ENCODE results near the gene MTHFD1L. TPM values are rescaled to one million over a fixed set of nuclear protein-coding genes. Genes with fewer than 3 reads are reported as not detected.

Gene MTHFD1L
- total and polyA plus RNA-seq, 9 of the 15 experiments (the other 6 are each of a cell fraction or from before 2014, with no cell fraction given) = 20.9 to 128 (median 61.0) TPM

GRCh38 chr6:150883521-150883920 is 18.0 kb downstream of the MTHFD1L start (continued):
- TF ChIP-seq U2AF1 (optimal IDR thresholded peaks at IDR 0.05; ENCODE audit: low read depth, low read length) (no peak), ZHX1 (conservative IDR thresholded peaks at IDR 0.05; ENCODE audit: low read length) (no peak), PATZ1 (CRISPR knock-in tag; IDR thresholded peaks at IDR 0.05; ENCODE audit: borderline replicate concordance) (no peak)

GRCh38 chr6:150886155-150886554 is 20.7 kb downstream of the MTHFD1L start:
- POLR2A ChIA-PET = interaction anchor here (1.0 to 2.8 kb wide), 3 partner anchors 10 to 16 kb away, joined by 4 to 10 read pairs (median 5); no protein-coding TSS in a partner anchor

More at GRCh38 chr6:150886155-150886554, 20.7 kb downstream of the MTHFD1L start:
- Histone ChIP-seq H3K79me2 (ENCODE audit: control insufficient read depth, insufficient read depth, low read length) (peaks cover 12% of the 10 kb centered on the region; the same call in 2 of the 3 replicates), H4K20me1 (replicated peaks; ENCODE audit: control insufficient read depth, insufficient read depth, low read length) (no peaks in the 10 kb centered on the region; the same call in 1 of the 2 replicates), H2AFZ (ENCODE audit: low read depth, low read length) (no peak overlapping the region), H3K27me3 (ENCODE audit: control insufficient read depth in 2 of 2, insufficient read depth in 2 of 2, low read length in 2 of 2) (no peaks in the 10 kb centered on the region), H3K9me3 (replicated peaks; ENCODE audit: control insufficient read depth, insufficient read depth, low read depth, low read length) (no peaks in the 10 kb centered on the region), H3K9ac (ENCODE audit: insufficient read depth in 1 of 2, low read depth in 2 of 2, low read length in 2 of 2) (no peak overlapping the region), H3K4me1 (replicated peaks in 1 of 2; ENCODE audit: control insufficient read depth in 2 of 2, insufficient read depth in 2 of 2, low read length in 2 of 2) (no peaks in the 10 kb centered on the region), H3K4me3 (no peak overlapping the region), H3K9me1 (ENCODE audit: control insufficient read depth, insufficient read depth, low read length) (no peaks in the 10 kb centered on the region), H3K27ac (ENCODE audit: extremely low read depth, low read depth, low read length) (no peak overlapping the region), H3K4me2 (ENCODE audit: insufficient read depth, low read length) (no peak overlapping the region), H3K36me3 (ENCODE audit: control insufficient read depth, insufficient read depth, low read length) (peaks cover 83% of the 10 kb centered on the region)
- in situ Hi-C loops (cut with MboI) = no loop called here
- WGBS (ENCODE audit: insufficient coverage, low coverage, missing lambda C conversion rate) = 91% methylated on average over 7 of the region's 7 CpGs
- TF ChIP-seq ZNF121 (CRISPR knock-in tag; conservative IDR thresholded peaks at IDR 0.05) = peak; percentile 54; the same call in 1 of the 2 replicates
- TF ChIP-seq ZFP36 (IDR thresholded peaks at IDR 0.05; ENCODE audit: low read depth, low read length, partially characterized antibody) = no peak
- no peak for TF ChIP-seq SMARCC2 (IDR thresholded peaks at IDR 0.05; ENCODE audit: low read depth)
- DNase-seq (ENCODE audit: extremely low read depth in 1 of 4, low spot score in 3 of 4) = no peak
- ATAC-seq = no peak
- CTCF ChIA-PET (ENCODE audit: low intra/inter-chr PET ratio) = no interaction called here
- no peak for FAIRE-seq
- BruUV-seq (replicated peaks) = no TSS peak
- intact Hi-C loops (cut with micrococcal nuclease) = no loop called here

Data from K562 (cell line).